Neural progenitor cell (in vitro differentiated cells): Measurements from ENCODE around the gene EMB.

Source experiments
- EZH2phosphoT487 ChIP-seq: fragments of 200-600 bp; sonication (generic); IDR thresholded peaks from 2 replicates; pipeline ENCODE4 v1.6.1; 2017; ENCODE audit warnings: antibody characterized with exemption
- TF ChIP-seq, protein P1 (sequence below): fragments of 200-600 bp; sonication (generic); IDR thresholded peaks from 2 replicates; pipeline ENCODE4 v1.5.1; 2017; ENCODE audit warnings: antibody characterized with exemption, mild to moderate bottlenecking

DNA sequence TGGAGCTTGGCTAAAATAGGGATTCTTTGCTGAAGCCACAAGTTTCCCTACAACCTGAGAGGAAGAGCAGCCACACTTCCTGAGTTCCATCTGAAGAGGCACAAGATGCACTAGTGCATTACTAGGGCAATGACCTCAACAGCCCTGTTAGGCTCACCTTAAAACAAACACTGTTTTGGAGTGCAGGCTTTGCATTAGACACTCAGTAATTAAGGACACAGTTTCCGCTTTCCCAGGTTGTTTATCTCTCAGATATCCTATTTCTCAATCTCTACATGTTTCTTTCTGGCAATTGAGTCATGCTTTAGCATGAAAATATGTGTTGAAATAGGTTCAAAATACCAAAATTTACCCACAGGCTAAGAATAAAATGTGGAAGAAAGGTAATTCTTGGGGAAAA is 34.2 kb downstream of the EMB start:
- TF ChIP-seq, protein P1, sequence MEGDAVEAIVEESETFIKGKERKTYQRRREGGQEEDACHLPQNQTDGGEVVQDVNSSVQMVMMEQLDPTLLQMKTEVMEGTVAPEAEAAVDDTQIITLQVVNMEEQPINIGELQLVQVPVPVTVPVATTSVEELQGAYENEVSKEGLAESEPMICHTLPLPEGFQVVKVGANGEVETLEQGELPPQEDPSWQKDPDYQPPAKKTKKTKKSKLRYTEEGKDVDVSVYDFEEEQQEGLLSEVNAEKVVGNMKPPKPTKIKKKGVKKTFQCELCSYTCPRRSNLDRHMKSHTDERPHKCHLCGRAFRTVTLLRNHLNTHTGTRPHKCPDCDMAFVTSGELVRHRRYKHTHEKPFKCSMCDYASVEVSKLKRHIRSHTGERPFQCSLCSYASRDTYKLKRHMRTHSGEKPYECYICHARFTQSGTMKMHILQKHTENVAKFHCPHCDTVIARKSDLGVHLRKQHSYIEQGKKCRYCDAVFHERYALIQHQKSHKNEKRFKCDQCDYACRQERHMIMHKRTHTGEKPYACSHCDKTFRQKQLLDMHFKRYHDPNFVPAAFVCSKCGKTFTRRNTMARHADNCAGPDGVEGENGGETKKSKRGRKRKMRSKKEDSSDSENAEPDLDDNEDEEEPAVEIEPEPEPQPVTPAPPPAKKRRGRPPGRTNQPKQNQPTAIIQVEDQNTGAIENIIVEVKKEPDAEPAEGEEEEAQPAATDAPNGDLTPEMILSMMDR = no peak
- TF ChIP-seq EZH2phosphoT487 = no peak
